ENCODE measurements around the gene C2orf76. TPM values are rescaled to one million over a fixed set of nuclear protein-coding genes. Genes with fewer than 3 reads are reported as not detected.

The C2orf76 gene
- total RNA-seq, 4 donors from 2014 or later, result 6.8 to 32.4 (median 15.3) TPM

DNA sequence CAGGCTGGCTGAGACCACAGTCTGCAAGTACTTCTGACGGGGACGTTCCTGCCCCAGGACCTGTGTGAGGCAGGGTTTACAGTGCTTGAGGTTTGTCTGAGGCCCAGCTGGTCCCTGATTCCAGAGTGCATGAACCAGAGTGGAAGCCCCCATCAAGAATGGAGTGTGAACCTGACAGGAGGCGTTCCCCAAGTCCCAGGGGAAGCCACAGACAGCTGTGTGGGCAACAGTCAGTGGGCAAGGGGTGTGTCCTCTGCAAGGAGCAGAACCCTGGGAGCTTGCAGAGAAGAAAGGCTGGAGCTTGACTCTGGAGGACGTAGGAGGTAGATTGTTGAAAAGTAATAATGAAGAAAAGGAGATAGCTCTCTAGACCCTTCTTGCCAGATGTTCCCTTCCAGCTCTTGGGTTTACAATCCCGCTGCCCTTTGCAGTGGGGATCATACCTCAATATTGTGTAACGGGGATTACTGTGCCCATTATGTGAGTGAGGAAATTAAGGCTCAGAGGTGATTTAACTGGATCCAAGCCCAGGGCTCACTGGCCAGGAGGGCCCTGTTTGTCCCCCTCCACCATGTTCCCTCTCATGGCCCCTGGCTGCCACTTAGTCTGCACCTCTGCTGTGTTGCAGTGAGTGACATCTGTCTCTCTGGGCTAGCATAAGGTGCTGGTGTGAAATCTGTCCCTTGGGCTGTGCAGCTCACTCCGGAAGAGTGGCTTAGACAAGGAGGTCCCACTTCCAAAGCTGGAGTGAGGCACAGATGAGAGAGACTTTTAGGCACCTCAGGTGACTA is 6.3 kb upstream of the C2orf76 start:
- TF ChIP-seq, protein P1, sequence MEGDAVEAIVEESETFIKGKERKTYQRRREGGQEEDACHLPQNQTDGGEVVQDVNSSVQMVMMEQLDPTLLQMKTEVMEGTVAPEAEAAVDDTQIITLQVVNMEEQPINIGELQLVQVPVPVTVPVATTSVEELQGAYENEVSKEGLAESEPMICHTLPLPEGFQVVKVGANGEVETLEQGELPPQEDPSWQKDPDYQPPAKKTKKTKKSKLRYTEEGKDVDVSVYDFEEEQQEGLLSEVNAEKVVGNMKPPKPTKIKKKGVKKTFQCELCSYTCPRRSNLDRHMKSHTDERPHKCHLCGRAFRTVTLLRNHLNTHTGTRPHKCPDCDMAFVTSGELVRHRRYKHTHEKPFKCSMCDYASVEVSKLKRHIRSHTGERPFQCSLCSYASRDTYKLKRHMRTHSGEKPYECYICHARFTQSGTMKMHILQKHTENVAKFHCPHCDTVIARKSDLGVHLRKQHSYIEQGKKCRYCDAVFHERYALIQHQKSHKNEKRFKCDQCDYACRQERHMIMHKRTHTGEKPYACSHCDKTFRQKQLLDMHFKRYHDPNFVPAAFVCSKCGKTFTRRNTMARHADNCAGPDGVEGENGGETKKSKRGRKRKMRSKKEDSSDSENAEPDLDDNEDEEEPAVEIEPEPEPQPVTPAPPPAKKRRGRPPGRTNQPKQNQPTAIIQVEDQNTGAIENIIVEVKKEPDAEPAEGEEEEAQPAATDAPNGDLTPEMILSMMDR (IDR thresholded peaks at IDR 0.05; ENCODE audit: low read depth), result no peak

DNA sequence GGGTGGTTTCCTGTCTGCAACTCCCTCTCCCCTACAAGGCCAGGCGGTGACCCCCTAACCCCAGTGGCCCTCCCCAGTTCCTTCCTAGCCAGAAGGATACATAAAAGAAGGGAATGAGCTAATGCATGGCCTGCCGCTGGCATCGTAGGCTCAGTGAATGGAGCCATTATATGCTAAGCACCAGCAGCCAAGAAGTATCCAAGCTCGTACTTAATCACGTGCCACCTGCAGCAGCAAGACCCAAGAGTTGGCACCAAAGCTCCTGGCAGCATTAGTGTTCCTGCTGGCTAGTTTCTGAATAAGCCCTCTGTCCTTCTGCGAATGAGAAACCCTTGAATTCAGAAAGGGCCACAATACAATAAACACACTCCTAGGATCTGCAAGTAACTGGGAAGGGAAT is 4.5 kb upstream of the C2orf76 start:
- TF ChIP-seq, protein P1 (IDR thresholded peaks at IDR 0.05; ENCODE audit: low read depth), result no peak

DNA sequence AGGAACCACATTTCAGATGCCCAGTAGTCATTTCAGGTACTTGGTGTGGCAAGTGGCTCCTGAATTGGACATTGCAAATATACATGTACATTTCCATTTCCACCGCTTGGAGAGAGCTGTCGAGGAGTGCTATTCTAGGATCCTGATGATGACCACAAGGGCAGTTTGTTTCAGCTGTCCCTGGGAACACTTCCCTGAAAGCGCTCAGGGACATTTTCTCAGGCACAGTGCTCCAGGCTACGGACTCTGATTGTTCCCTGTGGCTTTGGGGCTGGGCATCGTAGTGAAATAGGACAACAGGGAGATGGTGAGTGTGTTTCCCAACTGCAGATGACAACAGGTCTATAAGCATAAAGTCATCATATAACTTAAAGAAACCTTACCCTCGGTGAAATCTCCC is 3.2 kb upstream of the C2orf76 start:
- TF ChIP-seq, protein P1 (IDR thresholded peaks at IDR 0.05; ENCODE audit: low read depth), result no peak

DNA sequence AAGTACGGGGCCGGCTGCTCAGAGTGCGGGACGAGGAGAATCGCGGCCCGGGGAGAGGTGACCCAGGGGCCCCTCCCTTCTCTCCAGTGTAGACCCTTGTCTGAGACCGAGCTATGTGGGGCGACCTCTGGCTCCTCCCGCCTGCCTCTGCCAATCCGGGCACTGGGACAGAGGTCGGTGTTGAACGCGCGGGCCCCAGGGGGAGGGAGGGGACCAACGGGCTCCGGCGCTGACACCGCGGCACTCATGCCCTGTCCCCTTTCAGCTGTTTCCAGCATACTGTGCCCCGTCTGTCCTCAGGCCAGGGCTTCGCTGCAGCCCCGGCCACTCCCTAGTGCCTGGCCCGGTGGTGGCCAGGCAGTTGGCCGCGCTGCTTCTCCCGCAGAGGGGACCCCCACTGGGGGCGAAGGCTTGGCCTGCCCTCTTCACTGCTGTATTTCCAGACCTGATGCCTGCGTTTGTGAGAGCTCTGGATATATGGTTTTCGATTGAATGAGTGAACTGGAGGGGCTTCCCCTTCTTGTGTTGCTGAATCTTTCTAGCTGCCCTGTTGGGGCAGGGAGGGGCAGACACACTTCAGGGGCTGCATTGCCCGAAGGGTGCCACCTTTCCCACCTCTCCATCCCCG is 952 bp upstream of the C2orf76 start:
- TF ChIP-seq, protein P1 (IDR thresholded peaks at IDR 0.05; ENCODE audit: low read depth), result no peak

DNA sequence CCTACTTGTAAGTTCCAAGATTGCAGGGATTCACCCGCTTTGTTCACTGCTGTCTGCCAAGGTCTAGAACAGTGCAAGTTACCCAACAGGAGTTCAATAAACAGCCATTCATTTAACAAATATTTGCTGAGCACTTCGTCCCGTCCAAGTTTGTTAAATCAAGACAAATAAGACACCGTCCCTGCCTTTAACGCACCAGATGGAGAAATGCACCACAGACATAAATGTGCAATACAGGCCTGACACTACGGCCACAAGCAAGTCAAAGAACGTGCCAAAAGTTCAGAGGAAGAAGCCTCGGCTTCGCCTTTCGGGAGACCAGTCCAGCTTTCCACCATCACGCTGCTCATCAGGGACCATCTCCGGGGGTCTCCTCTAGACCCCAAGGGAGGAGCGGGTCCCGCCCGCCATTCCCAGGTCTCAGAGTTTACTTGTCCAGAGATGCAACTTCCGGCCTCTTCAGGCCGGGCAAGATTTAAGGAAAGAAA is 429 bp downstream of the C2orf76 start:
- TF ChIP-seq, protein P1 (IDR thresholded peaks at IDR 0.05; ENCODE audit: low read depth), result no peak

DNA sequence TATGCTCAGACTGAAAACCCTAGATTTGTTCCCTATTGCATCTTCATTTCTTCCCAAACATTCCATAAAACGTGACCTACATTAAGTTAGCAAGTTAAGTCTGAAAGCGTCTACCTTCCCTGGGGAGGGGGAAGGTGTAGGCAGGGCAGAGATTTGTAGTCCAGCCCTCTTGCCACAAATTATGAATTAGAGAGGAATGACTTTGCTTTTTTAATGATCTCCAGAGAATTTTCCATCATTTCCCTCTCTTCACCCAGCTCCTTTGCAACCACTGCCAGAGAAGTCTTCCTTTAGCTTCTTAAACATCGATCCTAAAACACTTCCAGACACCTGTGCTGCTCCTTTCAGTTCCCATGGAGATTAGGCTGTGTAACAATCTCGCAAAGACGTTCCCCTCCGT is 1.2 kb downstream of the C2orf76 start:
- TF ChIP-seq, protein P1 (IDR thresholded peaks at IDR 0.05; ENCODE audit: low read depth), result no peak

DNA sequence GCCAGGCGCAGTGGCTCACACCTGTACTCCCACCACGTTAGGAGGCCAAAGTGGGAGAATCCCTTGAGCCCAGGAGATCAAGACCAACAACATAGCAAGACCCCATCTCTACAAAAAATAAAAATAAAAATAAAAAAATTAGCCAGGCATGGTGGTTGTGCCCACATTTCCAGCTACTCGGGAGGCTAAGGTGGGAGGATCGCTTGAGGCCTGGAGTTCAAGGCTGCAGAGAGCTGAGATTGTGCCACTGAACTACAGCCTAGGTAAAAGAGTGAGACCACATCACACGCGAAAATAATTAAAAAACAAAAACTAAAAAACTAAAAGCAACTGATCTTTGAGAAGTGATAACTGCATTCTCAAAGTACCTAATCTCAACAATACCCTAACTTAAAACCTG is 1.8 kb downstream of the C2orf76 start:
- TF ChIP-seq, protein P1 (IDR thresholded peaks at IDR 0.05; ENCODE audit: low read depth), result no peak
